A204.1 (cell line): Measurements from ENCODE around the gene ATP11A.
"Not testable (repeated sequence)": the region's sequence is repeated elsewhere in the genome, so short reads cannot be mapped to it uniquely, and the experiment has no call there.

Source experiments
- FAIRE-seq: peaks from 2 replicates; lab custom pipeline; 2012; peaks lifted over from hg19 to GRCh38; lab: Jason Lieb, UNC

The ATP11A gene

GRCh38 chr13:112670864-112671263, 19.0 kb upstream of the ATP11A start:
- no peak for FAIRE-seq

- FAIRE-seq: no peak
These were observed 18.5 kb upstream of the ATP11A start for GRCh38 chr13:112671359-112671758.

GRCh38 chr13:112672651-112673284, 17.1 kb upstream of the ATP11A start:
- no peak for FAIRE-seq

GRCh38 chr13:112674412-112675365, 15.1 kb upstream of the ATP11A start:
- no peak for FAIRE-seq

GRCh38 chr13:112675366-112675756, 14.5 kb upstream of the ATP11A start:
- no peak for FAIRE-seq

GRCh38 chr13:112677421-112677962, 12.3 kb upstream of the ATP11A start:
- FAIRE-seq: not testable (repeated sequence)

GRCh38 chr13:112679381-112679780, 10.5 kb upstream of the ATP11A start:
- FAIRE-seq: no peak

- FAIRE-seq: no peak
These were observed 9.7 kb upstream of the ATP11A start for GRCh38 chr13:112679932-112680677.

GRCh38 chr13:112680741-112681360, 9.0 kb upstream of the ATP11A start:
- FAIRE-seq: no peak

GRCh38 chr13:112683581-112683980, 6.3 kb upstream of the ATP11A start:
- FAIRE-seq: no peak

GRCh38 chr13:112684071-112684845, 5.6 kb upstream of the ATP11A start:
- no peak for FAIRE-seq

GRCh38 chr13:112685189-112685805, 4.5 kb upstream of the ATP11A start:
- FAIRE-seq: not testable (repeated sequence)

- no peak for FAIRE-seq
These were observed 3.9 kb upstream of the ATP11A start for GRCh38 chr13:112685896-112686295.

- FAIRE-seq: no peak
These were observed 3.5 kb upstream of the ATP11A start for GRCh38 chr13:112686364-112686763.

GRCh38 chr13:112686987-112687386, 2.9 kb upstream of the ATP11A start:
- FAIRE-seq: no peak

- no peak for FAIRE-seq
These were observed 1.8 kb upstream of the ATP11A start for GRCh38 chr13:112687836-112688559.

- FAIRE-seq: no peak
These were observed 1.1 kb upstream of the ATP11A start for GRCh38 chr13:112688560-112689302.

- no peak for FAIRE-seq
These were observed 568 bp downstream of the ATP11A start for GRCh38 chr13:112690283-112690929.

GRCh38 chr13:112692104-112692503, 2.3 kb downstream of the ATP11A start:
- no peak for FAIRE-seq
